ENCODE data around the gene PRDM16. TPM values are rescaled to one million over a fixed set of nuclear protein-coding genes. Genes with fewer than 3 reads are reported as not detected.

PRDM16 gene
- total and polyA plus RNA-seq, 2 of the 13 experiments (the other 11 are each of a cell fraction or from before 2014, with no cell fraction given): 0.15 to 0.81 TPM

GRCh38 chr1:3337798-3338724 lies 269.1 kb downstream of the PRDM16 start (continued):
- TF ChIP-seq ZNF18 (CRISPR knock-in tag; IDR thresholded peaks at IDR 0.05; ENCODE audit: insufficient replicate concordance): peak; percentile 52
- no peak for TF ChIP-seq KDM1A (CRISPR knock-in tag; IDR thresholded peaks at IDR 0.05)
- no peak for TF ChIP-seq TRIM24 (CRISPR knock-in tag; IDR thresholded peaks at IDR 0.05)
- no peak for TF ChIP-seq SPEN (CRISPR knock-in tag; IDR thresholded peaks at IDR 0.05; ENCODE audit: low read depth)
- 0 out of 2 replicates have a peak, but pooled peaks have one; percentile 62 for TF ChIP-seq ZNF383 (CRISPR knock-in tag; IDR thresholded peaks at IDR 0.05; ENCODE audit: borderline replicate concordance)
- no peak for TF ChIP-seq ZNF710 (CRISPR knock-in tag; IDR thresholded peaks at IDR 0.05; ENCODE audit: borderline replicate concordance)
- TF ChIP-seq ZBTB10 (CRISPR knock-in tag; IDR thresholded peaks at IDR 0.05; ENCODE audit: borderline replicate concordance): no peak
- TF ChIP-seq ZBTB26 (CRISPR knock-in tag; IDR thresholded peaks at IDR 0.05; ENCODE audit: borderline replicate concordance): no peak
- TF ChIP-seq NFE2 (CRISPR knock-in tag; IDR thresholded peaks at IDR 0.05): no peak
- TF ChIP-seq NR2C2 (CRISPR knock-in tag; IDR thresholded peaks at IDR 0.05; ENCODE audit: borderline replicate concordance): peak; percentile 24; the same call in 1 of the 2 replicates
- TF ChIP-seq STAT6 (CRISPR knock-in tag; IDR thresholded peaks at IDR 0.05; ENCODE audit: borderline replicate concordance): no peak
- no peak for TF ChIP-seq SATB2 (CRISPR knock-in tag; IDR thresholded peaks at IDR 0.05)
- no peak for TF ChIP-seq TEAD2 (CRISPR knock-in tag; IDR thresholded peaks at IDR 0.05)
- 0 out of 2 replicates have a peak, but pooled peaks have one; percentile 51 for TF ChIP-seq ZBTB34 (CRISPR knock-in tag; IDR thresholded peaks at IDR 0.05)
